HEK293 (cell line): Measurements from ENCODE around the gene DVL3.

Experiments
- MYNN ChIP-seq: fragments of 450-650 bp; formaldehyde crosslinking; IDR thresholded peaks from 2 replicates; pipeline ENCODE4 v1.5.1; 2016; ENCODE audit warnings: missing biosample characterization, missing genetic modification characterization, borderline replicate concordance
- ZNF114 ChIP-seq: fragments of 450-650 bp; formaldehyde crosslinking; IDR thresholded peaks from 2 replicates; pipeline ENCODE4 v1.5.0; 2017; ENCODE audit warnings: missing biosample characterization, missing genetic modification characterization
- ZNF274 ChIP-seq, 2 experiments: fragments of 200-500 bp in 1 of 2; fragments of 450-650 bp in 1 of 2; sonication (Bioruptor generic) in 1 of 2; formaldehyde crosslinking in 1 of 2; IDR thresholded peaks; 2 replicates each; pipeline versions ENCODE4 v1.5.1 to v1.6.1; 2014 to 2016; ENCODE audit warnings: borderline replicate concordance in 1 of 2, inconsistent platforms in 1 of 2, low read length in 1 of 2, missing biosample characterization in 1 of 2, missing genetic modification characterization in 1 of 2
- ZNF549 ChIP-seq: fragments of 450-650 bp; IDR thresholded peaks from 2 replicates; pipeline ENCODE4 v1.5.1; 2018; ENCODE audit warnings: missing biosample characterization, missing genetic modification characterization, mild to moderate bottlenecking, inconsistent platforms, moderate library complexity
- ZSCAN30 ChIP-seq: fragments of 450-650 bp; IDR thresholded peaks from 2 replicates; pipeline ENCODE4 v1.5.1; 2018; ENCODE audit warnings: missing biosample characterization, mild to moderate bottlenecking, missing genetic modification characterization, moderate library complexity
- TF ChIP-seq, protein P1 (sequence below): fragments of 450-650 bp; IDR thresholded peaks from 2 replicates; pipeline ENCODE4 v1.5.1; 2018; ENCODE audit warnings: missing biosample characterization, mild to moderate bottlenecking, missing genetic modification characterization
- TF ChIP-seq, protein P2 (sequence below): fragments of 450-650 bp; formaldehyde crosslinking; IDR thresholded peaks from 2 replicates; pipeline ENCODE4 v1.5.1; 2016; ENCODE audit warnings: missing biosample characterization, missing genetic modification characterization
- TF ChIP-seq, protein P3 (sequence below): fragments of 450-650 bp; formaldehyde crosslinking; IDR thresholded peaks from 2 replicates; pipeline ENCODE4 v1.5.1; 2016; ENCODE audit warnings: missing biosample characterization, missing genetic modification characterization
- TF ChIP-seq, protein P4 (sequence below): fragments of 450-650 bp; formaldehyde crosslinking; IDR thresholded peaks from 2 replicates; pipeline ENCODE4 v1.5.1; 2017; ENCODE audit warnings: missing biosample characterization, mild to moderate bottlenecking, missing genetic modification characterization, moderate library complexity

DNA sequence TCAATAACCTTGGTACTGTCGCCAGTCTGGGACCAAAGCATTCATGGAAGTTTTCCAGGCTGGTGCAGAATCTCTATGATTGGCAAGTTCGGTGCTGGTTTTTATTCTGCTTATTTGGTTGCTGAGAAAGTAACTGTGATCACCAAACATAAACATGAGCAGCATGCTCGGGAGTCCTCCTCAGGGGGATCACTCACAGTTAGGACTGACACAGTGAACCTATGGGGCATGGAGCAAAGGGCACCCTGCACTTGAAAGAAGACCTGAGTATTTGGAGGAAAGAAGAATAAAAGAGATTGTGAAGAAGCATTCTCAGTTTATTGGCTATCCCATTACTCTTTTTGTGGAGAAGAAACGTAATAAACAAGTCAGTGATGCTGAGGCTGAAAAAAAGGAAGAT is 39.2 kb upstream of the DVL3 start:
- TF ChIP-seq, protein P1, sequence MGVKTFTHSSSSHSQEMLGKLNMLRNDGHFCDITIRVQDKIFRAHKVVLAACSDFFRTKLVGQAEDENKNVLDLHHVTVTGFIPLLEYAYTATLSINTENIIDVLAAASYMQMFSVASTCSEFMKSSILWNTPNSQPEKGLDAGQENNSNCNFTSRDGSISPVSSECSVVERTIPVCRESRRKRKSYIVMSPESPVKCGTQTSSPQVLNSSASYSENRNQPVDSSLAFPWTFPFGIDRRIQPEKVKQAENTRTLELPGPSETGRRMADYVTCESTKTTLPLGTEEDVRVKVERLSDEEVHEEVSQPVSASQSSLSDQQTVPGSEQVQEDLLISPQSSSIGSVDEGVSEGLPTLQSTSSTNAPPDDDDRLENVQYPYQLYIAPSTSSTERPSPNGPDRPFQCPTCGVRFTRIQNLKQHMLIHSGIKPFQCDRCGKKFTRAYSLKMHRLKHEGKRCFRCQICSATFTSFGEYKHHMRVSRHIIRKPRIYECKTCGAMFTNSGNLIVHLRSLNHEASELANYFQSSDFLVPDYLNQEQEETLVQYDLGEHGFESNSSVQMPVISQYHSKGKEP (tag by site-specific recombination) = no peak
- TF ChIP-seq ZNF274 (IDR thresholded peaks at IDR 0.05; ENCODE audit: low read length) (no peak), ZNF274 (tag by site-specific recombination; IDR thresholded peaks at IDR 0.05; ENCODE audit: borderline replicate concordance) (no peak), ZNF114 (tag by site-specific recombination) (no peak), ZSCAN30 (tag by site-specific recombination) (no peak), ZNF549 (no peak), MYNN (tag by site-specific recombination) (no peak)
- TF ChIP-seq, protein P2, sequence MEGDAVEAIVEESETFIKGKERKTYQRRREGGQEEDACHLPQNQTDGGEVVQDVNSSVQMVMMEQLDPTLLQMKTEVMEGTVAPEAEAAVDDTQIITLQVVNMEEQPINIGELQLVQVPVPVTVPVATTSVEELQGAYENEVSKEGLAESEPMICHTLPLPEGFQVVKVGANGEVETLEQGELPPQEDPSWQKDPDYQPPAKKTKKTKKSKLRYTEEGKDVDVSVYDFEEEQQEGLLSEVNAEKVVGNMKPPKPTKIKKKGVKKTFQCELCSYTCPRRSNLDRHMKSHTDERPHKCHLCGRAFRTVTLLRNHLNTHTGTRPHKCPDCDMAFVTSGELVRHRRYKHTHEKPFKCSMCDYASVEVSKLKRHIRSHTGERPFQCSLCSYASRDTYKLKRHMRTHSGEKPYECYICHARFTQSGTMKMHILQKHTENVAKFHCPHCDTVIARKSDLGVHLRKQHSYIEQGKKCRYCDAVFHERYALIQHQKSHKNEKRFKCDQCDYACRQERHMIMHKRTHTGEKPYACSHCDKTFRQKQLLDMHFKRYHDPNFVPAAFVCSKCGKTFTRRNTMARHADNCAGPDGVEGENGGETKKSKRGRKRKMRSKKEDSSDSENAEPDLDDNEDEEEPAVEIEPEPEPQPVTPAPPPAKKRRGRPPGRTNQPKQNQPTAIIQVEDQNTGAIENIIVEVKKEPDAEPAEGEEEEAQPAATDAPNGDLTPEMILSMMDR (tag by site-specific recombination) = no peak
- TF ChIP-seq, protein P3, sequence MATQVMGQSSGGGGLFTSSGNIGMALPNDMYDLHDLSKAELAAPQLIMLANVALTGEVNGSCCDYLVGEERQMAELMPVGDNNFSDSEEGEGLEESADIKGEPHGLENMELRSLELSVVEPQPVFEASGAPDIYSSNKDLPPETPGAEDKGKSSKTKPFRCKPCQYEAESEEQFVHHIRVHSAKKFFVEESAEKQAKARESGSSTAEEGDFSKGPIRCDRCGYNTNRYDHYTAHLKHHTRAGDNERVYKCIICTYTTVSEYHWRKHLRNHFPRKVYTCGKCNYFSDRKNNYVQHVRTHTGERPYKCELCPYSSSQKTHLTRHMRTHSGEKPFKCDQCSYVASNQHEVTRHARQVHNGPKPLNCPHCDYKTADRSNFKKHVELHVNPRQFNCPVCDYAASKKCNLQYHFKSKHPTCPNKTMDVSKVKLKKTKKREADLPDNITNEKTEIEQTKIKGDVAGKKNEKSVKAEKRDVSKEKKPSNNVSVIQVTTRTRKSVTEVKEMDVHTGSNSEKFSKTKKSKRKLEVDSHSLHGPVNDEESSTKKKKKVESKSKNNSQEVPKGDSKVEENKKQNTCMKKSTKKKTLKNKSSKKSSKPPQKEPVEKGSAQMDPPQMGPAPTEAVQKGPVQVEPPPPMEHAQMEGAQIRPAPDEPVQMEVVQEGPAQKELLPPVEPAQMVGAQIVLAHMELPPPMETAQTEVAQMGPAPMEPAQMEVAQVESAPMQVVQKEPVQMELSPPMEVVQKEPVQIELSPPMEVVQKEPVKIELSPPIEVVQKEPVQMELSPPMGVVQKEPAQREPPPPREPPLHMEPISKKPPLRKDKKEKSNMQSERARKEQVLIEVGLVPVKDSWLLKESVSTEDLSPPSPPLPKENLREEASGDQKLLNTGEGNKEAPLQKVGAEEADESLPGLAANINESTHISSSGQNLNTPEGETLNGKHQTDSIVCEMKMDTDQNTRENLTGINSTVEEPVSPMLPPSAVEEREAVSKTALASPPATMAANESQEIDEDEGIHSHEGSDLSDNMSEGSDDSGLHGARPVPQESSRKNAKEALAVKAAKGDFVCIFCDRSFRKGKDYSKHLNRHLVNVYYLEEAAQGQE (tag by site-specific recombination) = no peak
- TF ChIP-seq, protein P4, sequence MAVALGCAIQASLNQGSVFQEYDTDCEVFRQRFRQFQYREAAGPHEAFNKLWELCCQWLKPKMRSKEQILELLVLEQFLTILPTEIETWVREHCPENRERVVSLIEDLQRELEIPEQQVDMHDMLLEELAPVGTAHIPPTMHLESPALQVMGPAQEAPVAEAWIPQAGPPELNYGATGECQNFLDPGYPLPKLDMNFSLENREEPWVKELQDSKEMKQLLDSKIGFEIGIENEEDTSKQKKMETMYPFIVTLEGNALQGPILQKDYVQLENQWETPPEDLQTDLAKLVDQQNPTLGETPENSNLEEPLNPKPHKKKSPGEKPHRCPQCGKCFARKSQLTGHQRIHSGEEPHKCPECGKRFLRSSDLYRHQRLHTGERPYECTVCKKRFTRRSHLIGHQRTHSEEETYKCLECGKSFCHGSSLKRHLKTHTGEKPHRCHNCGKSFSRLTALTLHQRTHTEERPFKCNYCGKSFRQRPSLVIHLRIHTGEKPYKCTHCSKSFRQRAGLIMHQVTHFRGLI = no peak
